Colon (tissue), 2 donors: ENCODE results near the gene BST1.

Source experiments
- FAIRE-seq: peaks from 2 replicates; lab custom pipeline; 2012; peaks lifted over from hg19 to GRCh38; lab: Jason Lieb, UNC
- donor health status: control.
- donor health status: control.

BST1 gene

DNA sequence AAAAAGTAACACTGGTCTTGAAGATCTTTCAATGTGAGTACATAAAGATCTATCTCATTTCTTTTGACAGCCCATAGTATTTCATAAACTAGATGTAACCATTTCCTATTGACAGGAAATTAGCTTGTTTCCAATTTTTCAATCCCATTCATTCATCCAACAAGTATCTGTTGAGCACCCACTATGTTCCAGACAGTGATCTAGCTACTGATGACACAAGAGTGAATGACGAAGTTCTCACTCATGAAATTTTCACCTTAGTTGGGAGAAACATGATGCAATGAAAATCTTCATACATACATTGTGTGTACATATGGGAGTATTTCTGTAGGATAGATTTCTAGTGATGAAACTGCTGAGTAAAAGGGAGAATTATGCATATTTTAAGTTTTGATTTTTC, 76.9 kb downstream of the BST1 start:
- no peak for FAIRE-seq

DNA sequence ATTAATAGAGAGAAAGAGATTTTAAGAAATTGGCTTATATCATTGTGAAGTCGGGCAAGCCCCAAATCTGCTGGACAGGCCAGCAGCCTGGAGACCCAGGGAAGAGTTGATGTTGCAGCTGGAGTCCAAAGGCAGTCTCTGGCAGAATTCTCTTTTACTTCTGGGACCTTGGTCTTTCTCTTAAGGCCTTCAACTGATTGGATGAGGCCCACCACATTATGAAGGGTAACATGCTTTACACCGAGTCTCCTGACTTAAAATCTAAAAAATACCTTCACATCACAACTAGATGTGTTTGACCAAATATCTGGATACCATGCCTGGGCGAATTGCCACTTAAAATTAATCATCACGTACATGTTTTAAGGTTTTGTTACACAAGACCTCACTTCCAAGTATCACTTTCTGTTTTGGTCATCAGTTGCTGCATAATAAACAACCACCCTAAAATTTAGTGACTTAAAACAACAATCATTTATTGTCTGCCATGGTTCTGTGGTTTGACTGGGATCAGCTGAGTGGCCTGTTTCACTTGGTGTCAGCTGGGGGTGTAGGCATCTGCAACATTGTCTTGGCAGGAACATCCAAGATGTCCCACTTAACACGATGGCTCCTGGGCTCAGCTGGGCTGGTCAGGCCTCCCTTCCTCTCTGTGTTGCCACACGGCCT, 78.7 kb downstream of the BST1 start:
- FAIRE-seq = no peak
